Peyer's patch (tissue), 4 donors: ENCODE data around the gene LIPC.

Experiments used
- CTCF ChIP-seq, 6 experiments: fragments of 450-650 bp in 4 of 6; fragments of 200-600 bp in 2 of 6; sonication (generic) in 1 of 6; IDR thresholded peaks; one replicate each; pipeline ENCODE4 v1.5.1; 2017 to 2019; ENCODE audit warnings: antibody characterized with exemption in 6 of 6, mild to moderate bottlenecking in 3 of 6, moderate library complexity in 1 of 6
- POLR2A ChIP-seq, 2 donors: fragments of 450-650 bp; IDR thresholded peaks; one replicate each; pipeline ENCODE4 v1.5.1; 2017; ENCODE audit warnings: antibody characterized with exemption in 2 of 2, mild to moderate bottlenecking in 2 of 2, moderate library complexity in 2 of 2

GRCh38 chr15:58534556-58534955, 102.8 kb downstream of the LIPC start:
- no peak for TF ChIP-seq CTCF (IDR thresholded peaks at IDR 0.05)
- no peak for TF ChIP-seq POLR2A (IDR thresholded peaks at IDR 0.05)
